HG03103 (cell line): ENCODE results near the gene DLX6.

Source experiments
- ATAC-seq: cut with Tn5 transposase; IDR thresholded peaks from one replicate; pipeline ENCODE4 v1.9.1; 2021; ENCODE audit warnings: low read depth; ENCODE audit not compliant: unreplicated experiment

The DLX6 gene

DNA sequence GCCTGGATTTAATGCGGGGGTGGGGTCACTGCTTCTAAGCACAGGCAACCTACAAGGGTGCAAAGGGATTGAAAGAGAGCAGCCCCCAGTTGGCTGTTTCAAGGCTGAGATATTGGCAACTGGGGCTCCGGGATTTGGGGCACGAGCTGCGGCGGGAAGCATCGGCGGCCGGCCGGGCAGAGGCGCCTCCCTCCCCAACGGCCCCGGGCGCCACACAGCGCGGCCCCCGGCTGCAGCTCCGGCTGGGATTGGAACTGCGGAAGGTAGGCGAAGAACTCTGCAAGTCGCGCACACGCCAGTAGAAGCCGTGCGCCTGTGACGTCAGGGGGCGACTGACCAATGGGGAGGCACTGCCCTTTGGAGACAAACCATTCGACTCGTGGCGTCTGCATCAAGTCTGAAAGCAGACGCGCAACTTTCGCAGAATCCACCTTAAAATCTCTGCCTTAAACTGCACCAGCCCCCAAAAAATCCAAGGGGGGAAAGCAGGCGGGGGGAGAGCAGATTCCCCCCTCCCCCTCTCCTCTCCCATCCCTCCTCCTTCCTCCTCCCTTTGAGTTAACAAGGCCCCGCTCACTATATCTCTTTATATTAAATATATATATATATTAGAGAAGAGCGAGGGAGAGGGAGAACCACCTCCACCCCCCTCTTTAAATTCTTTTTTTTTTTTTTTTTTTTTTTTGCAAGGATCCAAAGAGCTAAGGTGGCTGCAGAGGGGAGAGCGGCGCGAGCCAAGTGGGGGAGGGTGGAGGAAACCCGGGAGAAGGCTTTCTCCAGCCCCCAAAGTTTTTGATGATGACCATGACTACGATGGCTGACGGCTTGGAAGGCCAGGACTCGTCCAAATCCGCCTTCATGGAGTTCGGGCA is at the start of gene DLX6:
DLX6 (plus strand) TSS at position 371 of the 872 bp plus-strand sequence; CDS start at position 796, 425 bp downstream.
- ATAC-seq: no peak

DNA sequence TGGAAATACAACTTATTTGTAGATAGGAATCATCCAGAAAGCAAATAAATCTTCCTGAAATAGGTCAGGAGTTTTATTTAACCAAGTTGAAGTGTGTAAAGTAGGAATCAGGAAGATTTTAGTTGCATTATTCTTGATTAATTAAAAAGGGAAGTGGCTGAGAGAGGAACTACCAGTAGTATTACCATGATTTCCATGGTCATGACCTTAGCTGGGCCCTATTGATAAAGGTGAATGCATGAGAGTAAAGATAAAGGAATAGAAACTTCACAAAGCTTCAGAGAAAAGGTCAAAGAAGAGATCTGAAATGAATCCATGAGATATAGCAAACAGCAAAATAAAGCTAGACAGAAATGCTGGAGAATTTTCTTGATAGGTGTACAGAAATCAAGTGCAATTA is 46.2 kb upstream of the DLX6 start:
- ATAC-seq: no peak

- ATAC-seq: no peak
Measured at GRCh38 chr7:96962221-96962885, 43.0 kb upstream of the DLX6 start.

DNA sequence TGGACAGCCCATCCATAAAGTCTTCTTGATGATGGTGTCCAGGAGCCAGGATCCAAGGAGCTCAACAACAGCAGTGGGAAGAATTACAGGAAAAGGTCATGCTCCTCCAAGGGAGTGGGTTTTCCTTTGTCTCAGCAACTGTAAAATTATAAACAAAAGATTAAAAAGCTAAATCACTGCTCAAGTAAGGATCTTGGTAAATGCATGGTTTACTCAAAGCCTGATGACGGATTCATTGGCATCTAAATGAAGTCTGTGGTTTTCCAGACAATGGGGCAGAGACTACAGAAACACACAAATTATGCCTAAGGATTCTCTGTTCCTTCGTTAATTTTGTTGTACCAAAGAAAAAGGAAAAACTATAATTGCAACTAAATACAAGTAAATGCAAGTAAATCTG is 36.4 kb upstream of the DLX6 start:
- ATAC-seq: no peak

DNA sequence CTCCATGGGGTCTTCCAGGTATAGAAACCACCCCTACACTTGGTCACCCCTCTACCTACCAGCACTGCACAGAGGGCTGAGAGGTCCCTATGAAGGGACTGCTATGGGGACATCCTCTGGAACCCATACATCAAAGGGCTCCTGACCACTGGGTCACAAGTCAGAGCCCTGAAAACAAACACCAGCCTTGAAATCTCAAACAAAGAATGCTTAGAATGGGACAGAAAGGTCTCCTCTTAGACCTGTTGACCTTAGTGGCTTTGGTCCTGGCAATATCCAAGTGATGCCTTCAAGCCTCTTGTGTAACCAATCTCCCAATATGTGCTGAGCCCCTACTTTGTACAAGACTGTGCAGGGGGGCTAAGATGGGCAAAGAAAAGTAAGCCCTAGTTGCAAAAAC is 34.6 kb upstream of the DLX6 start:
- no peak for ATAC-seq

GRCh38 chr7:96973986-96974385 is 31.4 kb upstream of the DLX6 start:
- ATAC-seq: no peak

DNA sequence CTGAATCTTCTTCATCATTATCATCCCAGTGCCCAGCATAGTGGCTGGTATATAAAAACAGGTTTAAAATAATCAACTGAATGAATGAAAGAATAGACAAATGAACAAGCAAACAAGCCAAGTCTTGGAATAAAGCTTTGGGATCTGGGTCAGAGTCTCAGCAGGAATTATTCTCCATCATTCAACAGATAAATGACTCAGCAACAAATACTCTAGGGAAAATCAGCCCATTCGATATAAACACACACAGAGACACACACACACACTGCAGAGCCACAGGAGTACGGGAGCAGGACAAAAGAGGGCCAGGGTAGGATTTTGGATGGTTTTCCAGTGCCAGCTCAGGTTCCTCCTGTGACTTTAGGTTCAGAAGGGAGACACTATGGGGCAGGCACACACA is 29.2 kb upstream of the DLX6 start:
- ATAC-seq: no peak

DNA sequence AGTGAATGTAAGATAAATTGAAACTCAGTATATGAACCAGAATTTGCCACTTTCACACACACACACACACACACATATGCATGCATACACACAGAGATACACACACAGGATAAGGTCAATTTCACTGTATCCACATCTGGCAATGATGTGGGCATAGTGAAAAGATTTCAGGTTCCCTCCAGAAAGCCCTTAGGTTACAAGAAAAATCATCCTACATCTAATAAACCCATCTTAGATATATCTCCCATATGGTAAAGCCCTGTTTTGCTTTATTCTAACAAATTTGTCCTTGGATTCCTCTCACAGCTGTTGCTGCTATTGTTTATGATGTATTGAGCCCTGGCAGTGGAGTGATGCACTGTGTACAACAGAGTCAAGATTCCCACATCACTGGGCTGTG is 27.9 kb upstream of the DLX6 start:
- ATAC-seq: no peak

GRCh38 chr7:96979551-96980276 is 25.6 kb upstream of the DLX6 start:
- ATAC-seq: no peak

DNA sequence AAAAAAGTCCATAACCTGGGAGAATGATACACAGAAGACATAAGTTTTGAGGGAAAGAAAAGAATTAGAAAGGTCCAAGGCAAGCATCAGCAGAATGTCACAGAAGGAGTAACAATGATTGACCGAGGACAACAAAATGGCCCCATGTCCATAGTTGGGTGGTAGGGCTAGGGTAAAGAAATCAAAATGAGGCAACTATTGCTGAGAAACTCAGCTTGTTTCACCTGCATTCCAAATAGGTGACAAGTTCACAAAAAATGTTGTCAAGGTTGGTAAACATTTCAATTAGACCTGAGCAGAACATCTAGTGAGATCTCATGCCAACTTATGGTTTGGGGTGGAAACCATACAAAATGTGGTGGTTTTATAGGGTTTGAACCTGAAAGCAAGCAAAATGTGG is 22.8 kb upstream of the DLX6 start:
- no peak for ATAC-seq

GRCh38 chr7:96985992-96986391 is 19.4 kb upstream of the DLX6 start:
- ATAC-seq: no peak

DNA sequence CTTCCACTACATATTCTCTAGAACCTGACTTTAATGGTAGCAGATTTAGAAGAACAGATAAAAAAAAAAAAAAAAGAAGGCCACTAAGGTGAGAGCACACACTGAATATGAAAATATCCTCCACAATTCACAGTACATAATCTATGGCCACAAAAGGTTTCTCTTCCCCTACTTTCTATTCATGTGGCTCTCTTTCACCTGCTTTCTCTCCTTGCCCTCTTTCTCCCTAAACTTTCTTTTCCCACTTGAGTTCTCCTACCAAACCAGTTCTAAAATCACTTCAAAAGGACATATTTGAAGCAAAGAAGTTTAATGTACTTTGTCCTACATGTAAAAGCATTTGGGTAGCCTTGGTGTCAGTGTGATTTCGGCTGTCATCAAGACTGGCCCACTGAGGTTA is 18.5 kb upstream of the DLX6 start:
- no peak for ATAC-seq

DNA sequence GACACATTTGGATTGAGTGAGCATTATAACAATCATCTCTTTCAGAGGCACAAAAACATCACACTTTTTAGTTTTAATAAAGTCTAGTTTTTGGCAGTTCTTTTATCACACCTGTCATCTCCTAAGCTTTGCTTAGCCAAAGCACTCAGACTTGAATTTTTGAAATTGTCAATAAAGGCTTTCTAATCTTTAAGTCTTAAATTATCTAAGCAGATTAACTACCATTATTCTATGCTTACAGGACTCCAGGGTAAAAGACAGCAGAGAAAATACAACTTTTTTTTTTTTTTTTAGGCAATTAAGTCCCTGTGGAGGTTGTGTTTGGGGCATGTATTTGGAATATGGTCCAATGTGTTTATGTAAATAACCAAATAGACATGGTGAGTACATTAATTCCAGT is 17.6 kb upstream of the DLX6 start:
- no peak for ATAC-seq

DNA sequence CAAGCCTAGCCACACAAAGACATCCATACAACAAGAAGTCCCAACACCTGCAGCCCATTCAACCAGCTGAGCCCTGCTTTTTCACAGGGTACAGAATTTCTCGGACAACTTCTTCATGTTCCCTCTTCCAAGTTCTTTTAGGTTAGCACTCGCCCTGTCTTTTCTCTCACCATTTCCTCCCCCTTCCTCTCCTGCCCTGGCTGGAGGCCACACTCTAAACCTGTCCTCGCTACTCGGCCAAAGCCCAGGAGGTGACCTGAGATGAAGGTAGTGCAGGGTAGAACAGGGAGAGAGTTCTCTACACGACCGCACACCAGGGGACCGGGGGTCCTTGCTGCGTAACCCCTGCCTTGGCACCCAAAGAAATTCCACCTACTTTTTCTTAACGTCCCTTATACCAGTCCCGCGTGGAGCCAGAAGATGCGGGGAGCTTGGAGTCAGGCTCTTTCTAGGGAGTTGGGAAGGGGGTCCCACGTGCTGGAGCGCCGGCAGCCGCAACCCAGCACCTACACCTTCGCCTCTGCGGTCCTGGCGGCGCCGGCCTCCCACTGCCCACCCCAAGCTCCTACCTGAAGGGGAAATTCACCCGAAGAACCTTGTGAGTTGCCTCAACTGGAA is 16.0 kb upstream of the DLX6 start:
- ATAC-seq: no peak

GRCh38 chr7:96989859-96990317 is 15.5 kb upstream of the DLX6 start:
- no peak for ATAC-seq

GRCh38 chr7:96991546-96992191 is 13.7 kb upstream of the DLX6 start:
- ATAC-seq: no peak

- no peak for ATAC-seq
Measured at GRCh38 chr7:96992192-96993005, 13.0 kb upstream of the DLX6 start.

DNA sequence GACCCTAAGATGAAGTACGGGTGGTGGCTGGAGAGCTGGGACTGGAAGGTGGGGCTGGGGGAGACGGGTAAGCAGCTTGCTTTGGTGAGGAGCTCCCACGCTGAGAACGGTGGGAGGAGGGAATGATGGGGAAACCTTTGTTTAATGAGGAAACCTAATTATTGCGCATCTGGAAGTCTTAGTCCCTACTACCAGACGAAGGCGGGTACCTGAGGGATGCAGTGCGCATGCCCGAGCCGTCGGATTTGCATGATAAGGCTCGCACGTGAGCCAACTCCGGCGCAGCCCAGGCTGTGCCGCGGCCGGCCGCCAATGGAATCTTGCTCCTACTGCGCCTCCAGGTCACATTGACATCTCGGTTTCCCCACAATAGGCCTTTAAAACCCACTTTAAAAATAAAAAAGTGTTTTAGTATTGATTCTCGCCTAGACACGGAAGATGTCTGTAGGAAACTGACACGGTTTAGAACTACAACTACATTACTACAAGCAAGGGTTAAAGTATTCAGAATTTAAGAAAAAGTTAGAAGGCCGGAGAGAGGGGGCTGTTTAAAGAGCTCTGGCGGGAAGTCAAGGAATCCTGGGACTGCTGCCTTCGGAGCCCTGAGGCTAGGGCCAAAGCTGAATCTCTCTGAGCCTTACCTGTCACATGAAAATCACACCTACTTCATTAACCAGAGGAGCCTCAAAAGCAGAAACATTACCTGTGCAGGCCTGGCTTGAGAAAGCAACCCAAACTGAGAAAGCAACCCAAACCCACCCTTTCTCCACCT is 12.1 kb upstream of the DLX6 start:
- no peak for ATAC-seq

DNA sequence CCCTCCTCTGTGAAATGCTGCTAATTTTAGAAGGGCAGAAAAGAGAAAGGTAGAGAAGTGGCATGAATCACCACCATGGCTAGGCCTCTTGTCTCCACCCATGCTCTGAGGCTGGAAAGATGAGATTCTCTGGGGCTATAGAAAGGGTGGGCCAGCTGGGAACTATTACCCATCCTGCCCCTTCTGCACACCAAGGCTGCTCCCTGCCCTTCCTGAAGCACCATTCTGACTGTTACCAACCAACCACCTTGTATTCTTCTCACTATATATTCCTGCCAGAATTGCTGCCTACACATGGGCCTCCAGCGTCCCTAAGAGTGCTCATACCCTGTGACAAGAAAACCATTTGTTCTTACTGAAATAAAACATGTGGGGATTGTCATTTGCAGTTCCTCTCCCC is 11.4 kb upstream of the DLX6 start:
- ATAC-seq: no peak
